GM19035 (cell line): ENCODE results near the gene ACY1.

Experiments
- ATAC-seq: cut with Tn5 transposase; IDR thresholded peaks from one replicate; pipeline ENCODE4 v1.9.1; 2021; ENCODE audit not compliant: unreplicated experiment

Gene ACY1

DNA sequence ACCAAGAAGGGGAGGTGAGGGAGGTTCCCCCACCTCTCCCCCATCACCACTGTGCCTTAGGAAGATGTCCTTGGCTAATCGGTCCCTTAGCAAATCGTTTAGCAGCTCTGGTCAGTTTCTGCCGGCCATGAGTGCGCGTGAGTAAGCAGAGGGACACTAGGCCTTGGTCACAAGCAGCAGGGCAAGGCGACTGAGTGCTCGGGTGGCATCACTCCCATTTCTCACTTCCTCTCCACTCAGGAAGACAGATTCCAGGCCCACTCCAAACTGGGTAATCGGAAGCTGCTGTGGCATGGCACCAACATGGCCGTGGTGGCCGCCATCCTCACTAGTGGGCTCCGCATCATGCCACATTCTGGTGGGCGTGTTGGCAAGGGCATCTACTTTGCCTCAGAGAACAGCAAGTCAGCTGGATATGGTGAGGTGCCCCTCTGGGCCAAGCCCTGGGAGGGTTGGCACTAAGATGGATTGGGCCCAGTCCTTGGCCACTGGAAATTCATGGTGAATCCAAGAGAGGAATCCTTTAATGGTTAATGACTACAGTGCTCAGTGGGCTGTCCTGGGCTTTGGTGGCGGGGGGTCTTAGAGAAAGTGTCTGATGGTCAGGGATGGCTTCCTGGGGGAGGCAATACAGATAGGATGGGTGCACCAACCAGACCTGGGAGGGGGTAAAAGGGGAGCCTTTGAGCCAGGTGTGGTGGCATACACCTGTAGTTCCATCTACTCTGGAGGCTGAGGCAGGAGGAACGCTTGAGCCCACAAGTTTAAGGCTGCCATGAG lies 37.2 kb upstream of the ACY1 start:
- no peak for ATAC-seq

DNA sequence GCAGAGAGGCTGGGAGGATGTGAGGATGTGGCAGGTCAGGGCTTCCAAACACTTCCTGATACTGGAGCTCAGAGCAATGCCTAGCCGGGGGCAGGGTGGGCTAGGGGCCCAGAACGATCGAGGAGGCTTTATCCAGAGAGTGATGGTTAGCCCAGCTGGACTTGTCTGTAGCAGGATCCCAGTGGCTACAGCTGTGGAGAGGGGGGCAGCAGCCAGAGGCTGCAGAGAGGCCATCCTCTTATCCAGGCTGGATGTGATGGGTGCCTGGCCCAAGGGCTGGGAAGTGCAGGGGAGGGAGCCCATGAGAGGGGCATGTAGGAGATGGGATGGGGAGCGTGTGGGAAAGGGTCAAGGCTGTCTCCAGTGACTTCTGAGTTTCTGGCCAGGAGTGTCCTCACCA lies 36.5 kb upstream of the ACY1 start:
- no peak for ATAC-seq

DNA sequence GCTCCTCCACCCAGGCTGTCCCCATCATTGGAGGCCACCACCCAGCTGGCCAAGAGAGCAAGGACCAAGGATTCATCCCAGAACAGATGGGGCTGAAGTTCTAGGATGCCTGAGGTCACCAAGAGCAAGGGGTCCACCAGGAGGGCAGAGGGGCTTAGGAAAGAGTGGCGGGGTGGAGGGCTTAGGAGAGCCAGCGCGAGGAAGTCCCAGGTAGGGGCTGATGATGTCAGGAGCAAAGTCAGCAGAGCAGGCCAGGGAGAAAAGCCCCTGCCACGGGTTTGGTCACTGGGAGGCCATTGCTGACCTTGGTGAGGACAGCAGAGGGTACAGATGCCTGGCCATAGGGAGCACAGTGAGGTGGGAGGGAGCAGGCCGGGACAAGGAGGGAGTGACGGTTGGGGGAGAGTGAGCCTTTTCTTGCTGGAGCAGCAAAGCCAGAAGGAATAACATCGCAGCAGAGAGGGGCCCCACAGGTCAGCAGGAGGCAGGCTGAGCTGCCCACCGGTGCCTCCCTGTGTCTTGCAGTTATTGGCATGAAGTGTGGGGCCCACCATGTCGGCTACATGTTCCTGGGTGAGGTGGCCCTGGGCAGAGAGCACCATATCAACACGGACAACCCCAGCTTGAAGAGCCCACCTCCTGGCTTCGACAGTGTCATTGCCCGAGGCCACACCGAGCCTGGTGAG lies 36.0 kb upstream of the ACY1 start:
- ATAC-seq: no peak

DNA sequence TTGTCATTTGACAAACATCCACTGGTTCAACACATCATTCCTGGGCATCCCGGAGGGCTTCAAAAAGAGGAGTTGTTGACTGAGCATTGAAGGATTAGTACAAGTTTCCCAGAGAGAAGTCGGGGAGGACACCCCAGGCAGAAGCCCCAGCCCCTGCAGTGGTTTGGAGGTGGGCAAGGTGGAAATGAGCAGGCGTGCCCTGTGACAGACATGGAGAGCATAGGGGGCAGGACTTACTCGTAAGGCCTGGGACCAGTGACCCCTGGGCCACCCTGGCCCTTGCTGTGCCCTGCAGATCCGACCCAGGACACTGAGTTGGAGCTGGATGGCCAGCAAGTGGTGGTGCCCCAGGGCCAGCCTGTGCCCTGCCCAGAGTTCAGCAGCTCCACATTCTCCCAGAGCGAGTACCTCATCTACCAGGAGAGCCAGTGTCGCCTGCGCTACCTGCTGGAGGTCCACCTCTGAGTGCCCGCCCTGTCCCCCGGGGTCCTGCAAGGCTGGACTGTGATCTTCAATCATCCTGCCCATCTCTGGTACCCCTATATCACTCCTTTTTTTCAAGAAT lies 35.2 kb upstream of the ACY1 start:
- no peak for ATAC-seq

DNA sequence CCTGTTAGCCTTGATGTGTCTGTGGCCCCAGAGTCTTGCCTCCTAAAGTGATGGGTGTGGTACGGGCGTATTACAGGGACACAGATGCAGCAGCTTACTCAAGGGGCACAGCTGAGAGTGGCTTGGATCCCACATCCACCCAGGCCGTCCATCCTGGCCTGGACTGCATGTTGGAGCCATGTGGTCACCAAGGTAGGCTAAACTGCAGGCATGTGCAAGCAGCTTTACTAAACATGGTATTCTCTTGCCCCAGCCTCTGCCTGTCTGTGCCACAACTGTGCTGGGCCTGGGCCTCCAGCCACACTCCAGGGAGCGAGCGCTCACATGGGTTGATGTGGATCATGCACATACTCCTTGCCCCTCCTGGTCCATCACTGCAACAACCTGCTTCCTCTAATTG lies 34.2 kb upstream of the ACY1 start:
- no peak for ATAC-seq

DNA sequence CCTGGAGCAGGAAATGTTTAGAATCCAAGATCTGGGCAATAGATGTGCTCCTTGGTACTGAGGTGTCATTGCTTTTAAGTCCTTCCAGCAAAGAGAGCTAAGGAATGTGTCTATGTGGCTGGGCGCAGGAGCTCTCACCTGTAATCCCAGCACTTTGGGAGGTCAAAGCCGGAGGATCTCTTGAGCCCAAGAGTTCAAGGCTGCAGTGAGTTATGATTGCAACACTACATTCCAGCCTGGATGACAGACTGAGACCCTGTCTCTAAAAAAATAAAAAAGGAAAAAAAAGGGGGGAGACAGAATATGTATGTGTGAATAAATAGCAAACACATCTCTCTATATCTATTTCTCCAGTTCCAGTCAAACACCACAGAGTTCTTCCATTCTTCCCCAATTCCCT lies 32.4 kb upstream of the ACY1 start:
- ATAC-seq: no peak

DNA sequence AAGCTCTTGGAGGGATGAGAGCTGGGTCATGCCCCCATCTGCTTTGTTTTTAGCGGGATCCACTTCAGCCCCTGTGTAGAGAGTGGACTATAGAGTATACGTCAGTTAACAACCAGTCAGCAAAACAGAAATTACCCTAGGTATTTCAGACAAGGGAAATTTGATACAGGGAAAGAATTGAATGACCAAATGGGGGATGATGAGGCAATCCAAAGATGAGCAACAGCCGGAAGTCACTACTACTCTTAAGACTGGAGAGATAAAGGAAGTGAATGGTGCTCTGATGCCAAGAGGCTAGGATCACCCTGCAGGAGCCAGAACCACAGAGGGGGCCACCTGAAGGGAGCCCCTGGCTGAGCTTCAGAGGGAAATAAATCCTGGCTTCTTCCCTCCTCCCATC lies 29.9 kb upstream of the ACY1 start:
- ATAC-seq: no peak

DNA sequence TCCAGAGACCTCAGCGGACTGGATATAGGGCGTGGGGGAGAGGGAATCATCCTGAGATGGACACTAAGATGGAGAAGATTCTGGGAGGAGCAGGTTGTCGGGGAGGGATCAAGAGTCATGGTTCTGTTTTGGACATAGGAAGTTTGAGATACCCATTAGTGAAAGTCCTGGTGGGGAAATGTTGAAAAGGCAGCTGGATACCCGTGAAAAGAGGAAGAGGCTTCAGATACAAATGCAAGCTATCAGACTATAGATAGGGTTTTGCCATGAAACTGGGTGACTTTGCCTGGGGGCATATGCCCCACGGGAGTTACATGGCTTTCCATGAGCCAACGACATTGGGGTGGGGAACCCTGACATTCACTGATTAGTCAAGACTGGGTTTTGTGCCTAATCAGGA lies 29.2 kb upstream of the ACY1 start:
- no peak for ATAC-seq

DNA sequence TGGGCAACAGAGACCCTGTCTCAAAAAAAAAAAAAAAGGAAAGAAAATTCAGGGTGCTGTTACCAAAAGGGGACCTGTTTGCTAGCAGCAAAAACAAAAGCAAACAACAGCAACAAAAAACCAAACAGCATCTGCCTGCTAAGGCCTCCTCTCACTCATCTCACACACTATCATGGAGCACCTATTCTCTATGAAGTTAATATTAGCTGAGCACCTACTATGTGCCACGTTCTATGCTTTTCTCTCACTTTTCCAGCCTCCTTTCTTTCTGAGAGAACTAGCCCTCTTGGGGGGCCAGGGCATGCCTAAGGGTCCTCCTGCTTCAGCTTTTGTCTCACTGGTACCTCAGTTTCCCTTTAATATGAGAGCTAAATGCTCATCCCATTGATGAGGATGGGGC lies 28.6 kb upstream of the ACY1 start:
- ATAC-seq: no peak

DNA sequence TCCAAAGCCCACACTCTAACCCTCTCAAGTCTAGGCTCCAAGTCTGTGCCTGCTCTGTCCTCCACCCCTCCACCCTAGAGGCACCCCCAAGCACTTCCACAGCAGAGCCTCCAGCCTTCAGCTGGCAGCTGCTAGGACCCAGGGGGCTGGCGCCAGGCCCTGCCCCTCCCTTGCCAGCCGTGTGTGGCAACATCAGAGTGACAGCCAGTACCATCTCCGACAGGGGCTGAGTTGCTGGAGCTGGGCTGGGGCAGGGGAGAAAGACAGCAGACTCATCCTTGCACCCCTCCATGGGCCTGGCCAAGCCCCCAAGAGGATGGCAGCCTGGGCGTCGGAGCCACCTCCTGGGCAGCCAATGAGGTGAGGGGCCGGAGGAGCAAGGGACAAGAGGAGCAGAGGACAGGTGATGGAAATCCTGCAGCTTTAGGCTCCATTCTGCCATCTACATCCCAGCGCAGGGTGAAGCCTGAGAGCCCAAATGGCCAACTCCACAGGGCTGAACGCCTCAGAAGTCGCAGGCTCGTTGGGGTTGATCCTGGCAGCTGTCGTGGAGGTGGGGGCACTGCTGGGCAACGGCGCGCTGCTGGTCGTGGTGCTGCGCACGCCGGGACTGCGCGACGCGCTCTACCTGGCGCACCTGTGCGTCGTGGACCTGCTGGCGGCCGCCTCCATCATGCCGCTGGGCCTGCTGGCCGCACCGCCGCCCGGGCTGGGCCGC lies 28.0 kb upstream of the ACY1 start, which contains the start of gene GPR62:
Gene GPR62 (plus strand): TSS at position 207 of the 718 bp plus-strand sequence. CDS start 272 bp downstream, at position 479.
- no peak for ATAC-seq

DNA sequence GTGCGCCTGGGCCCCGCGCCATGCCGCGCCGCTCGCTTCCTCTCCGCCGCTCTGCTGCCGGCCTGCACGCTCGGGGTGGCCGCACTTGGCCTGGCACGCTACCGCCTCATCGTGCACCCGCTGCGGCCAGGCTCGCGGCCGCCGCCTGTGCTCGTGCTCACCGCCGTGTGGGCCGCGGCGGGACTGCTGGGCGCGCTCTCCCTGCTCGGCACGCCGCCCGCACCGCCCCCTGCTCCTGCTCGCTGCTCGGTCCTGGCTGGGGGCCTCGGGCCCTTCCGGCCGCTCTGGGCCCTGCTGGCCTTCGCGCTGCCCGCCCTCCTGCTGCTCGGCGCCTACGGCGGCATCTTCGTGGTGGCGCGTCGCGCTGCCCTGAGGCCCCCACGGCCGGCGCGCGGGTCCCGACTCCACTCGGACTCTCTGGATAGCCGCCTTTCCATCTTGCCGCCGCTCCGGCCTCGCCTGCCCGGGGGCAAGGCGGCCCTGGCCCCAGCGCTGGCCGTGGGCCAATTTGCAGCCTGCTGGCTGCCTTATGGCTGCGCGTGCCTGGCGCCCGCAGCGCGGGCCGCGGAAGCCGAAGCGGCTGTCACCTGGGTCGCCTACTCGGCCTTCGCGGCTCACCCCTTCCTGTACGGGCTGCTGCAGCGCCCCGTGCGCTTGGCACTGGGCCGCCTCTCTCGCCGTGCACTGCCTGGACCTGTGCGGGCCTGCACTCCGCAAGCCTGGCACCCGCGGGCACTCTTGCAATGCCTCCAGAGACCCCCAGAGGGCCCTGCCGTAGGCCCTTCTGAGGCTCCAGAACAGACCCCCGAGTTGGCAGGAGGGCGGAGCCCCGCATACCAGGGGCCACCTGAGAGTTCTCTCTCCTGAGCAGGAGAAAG lies 27.2 kb upstream of the ACY1 start:
- no peak for ATAC-seq

DNA sequence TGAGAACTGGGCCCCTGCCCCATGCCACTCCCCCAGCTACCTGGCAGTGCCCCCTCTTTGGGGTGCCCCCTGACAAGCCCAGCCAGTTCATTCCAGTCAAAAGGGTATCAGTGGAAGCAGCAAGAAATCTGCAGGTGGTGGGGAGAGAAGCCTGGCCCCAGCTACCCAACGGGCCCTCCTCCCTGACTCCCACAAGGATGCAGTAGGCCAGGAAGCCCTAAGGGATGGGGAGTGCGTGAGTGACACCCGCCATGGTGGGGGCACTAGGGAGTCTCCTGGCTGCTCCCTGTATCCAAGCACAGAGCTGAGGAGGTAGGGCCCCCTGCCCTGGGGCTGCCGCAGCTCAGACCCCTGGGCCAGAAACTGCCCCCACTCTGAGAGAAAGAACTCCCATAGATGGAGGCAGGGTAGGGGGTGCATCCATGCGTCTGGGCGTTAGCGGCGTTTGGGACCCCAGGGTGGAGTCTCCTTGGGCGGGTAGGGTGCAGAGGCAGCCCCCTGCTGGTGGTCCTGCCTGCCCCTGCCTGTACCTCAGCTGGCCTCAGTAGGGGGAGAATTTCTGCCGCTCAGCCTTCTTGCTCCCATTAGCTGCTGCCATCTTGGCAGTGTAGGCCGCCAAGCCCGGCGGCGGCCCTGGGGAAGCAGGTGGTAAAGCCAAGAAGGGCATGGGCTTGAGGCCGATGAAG lies 25.7 kb upstream of the ACY1 start:
- ATAC-seq: no peak

DNA sequence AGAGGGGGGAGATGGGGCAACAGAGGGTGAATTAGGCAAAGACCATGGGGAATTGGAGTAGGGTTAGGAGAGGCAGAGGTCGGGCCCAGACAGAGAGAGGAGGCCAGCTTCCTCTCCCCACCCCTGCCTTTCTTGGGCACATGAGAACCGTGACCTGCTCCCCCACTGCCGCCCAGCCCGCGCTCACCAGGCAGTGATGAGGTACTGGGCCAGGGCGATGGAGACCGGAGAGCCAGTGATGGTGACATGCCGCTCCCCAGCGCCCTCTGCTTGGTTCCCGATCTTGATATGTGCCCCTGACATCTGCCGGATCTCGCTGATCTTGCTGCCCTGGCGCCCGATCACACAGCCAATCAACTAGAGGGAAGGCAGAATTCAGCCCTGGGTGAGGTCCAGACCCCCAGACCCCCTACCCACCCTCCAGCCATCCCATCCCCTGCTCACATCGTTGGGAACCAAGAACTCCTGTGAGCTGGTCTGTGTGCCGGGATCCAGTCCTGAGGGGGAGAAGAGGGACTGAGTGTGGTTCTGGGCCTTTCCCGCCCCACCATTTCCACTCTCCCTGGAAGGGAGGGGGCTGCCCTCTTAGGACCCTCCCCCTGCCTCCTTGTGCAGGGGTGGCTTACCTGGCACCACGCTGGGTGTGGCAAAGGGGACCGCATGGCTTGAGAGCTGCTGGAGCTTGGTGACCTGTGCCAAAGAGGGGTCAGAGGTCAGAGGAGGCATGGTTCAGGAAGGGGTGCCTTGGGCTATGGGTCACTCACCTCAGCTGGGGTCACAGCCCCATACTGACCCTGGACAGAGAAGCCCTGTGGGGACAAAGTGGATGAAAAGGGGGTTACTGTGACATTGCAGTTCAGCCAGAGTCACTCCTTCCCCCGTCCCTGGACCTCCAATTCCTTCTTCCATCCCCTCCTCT lies 24.5 kb upstream of the ACY1 start:
- no peak for ATAC-seq

DNA sequence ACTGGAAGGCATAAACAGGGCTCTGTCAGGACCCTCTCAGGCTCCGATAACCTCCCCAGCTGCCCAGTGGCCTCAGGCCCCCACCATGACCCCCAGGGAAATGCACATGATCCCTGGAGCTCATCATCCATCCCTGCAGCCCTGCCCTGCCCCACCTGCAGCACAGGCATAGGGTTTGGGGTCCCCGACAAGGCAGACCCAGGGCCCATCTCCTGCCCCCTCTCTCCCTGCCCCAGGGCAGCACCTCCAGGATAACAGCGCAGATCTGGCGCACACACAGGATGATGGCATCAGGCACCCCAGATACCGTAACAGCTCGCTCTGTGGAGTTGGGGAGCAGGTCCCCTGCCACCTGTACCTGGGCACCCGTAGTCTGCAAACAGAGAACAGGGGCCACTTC lies 23.7 kb upstream of the ACY1 start:
- ATAC-seq: no peak

DNA sequence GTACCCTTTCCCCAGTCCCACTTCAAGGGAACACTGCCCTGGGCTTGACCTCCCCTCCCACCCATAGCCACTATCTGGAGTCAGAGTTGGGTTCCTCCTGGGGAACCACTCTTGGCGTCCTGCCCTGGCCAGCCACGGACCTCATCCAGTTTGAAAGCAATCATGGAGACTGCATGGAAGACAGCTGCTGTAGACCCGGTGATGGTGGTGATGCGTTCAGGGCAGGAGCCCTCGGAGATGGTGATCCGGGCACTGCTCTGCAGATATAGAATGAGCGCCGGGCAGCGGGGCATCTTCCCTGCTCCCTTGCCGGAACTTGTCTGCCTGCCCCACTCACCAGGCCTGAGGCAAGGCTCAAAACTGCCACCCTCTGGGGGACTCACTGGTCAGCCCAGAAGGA lies 22.9 kb upstream of the ACY1 start:
- ATAC-seq: no peak

DNA sequence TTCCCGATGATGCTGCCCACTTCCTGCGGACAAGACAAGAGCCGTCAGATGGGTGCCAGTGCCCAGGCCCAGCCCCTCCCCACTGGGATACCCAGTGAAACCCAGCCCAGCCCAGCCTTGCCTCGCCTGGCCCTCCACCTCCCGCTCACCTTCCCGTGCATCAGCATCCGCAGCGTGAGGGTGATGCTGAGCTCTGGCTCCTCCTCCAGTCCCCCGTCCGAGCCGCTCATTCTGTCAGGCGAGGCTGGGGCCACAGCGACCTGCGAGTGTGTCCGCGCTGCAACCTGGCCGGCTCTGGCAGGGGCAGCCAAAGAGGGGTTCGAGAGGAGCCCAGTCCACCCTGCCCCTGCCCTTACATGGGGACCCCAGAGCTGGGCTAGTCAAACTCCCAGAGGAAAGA lies 22.3 kb upstream of the ACY1 start:
- ATAC-seq: no peak

DNA sequence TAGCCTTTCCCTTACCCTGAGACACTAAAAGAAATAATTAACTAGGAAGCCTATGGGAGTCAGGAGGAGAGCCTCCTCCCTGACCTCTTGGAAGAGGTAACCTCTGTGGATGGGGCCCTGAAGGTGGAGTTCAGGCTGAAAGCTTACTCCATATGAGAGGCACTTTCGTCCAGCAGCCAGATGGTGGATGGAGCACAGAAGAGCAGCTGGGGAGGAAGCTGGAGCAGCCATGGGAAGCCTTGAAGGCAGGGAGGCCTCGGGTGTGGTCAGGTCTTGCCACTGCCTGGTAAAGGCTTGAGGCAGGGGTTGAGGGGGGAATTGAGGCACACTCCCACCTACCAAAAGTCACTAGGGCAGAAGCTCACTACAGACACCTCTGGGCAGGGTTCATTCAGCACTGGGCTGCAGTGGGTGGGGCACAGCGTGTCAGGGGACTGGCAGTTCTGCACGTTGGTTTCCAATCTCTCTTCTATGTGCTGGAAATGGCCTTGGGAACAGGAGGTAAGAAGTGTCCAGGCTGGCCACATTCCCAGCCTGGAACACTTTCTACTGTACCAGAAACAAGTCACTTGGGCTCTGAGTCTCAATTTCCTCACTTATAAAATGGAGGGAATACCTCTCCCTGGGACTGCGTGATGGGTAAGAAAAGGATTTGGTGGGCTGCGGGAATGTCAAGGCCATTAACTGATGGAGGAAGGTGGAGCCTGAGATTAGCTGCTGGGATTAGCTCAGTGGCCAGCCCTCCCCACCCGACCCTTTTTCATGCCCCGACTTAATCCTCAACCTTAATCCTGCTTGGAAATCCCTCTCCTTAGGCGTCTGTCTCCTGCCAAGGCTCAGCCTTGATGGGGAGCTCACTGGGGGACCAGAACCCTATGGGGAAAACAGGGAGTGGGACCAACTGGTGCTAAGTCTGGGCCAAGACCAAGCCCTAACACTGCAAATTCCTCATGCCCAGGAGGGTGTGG lies 21.4 kb upstream of the ACY1 start:
- ATAC-seq: no peak
